Progenitor cell of endocrine pancreas (in vitro differentiated cells): ENCODE results near the gene TTC21B. TPM values are rescaled to one million over a fixed set of nuclear protein-coding genes. Genes with fewer than 3 reads are reported as not detected.
"Not testable (repeated sequence)": the region's sequence is repeated elsewhere in the genome, so short reads cannot be mapped to it uniquely, and the experiment has no call there.

Source experiments
- DNase-seq: peaks from one replicate; pipeline ENCODE4 v3.0.0; 2021; ENCODE audit warnings: low spot score; ENCODE audit not compliant: unreplicated experiment
- H3K27ac Mint-ChIP-seq: 2 replicates; pipeline ENCODE4 v1.8.0; 2021; ENCODE audit warnings: mild to moderate bottlenecking, moderate library complexity, mixed read lengths
- H3K27me3 Mint-ChIP-seq: 2 replicates; pipeline ENCODE4 v1.8.0; 2021; ENCODE audit warnings: mixed read lengths
- H3K36me3 Mint-ChIP-seq: 2 replicates; pipeline ENCODE4 v1.8.0; 2022; ENCODE audit warnings: mixed read lengths; ENCODE audit not compliant: insufficient read depth
- H3K4me1 Mint-ChIP-seq: 2 replicates; pipeline ENCODE4 v1.8.0; 2021; ENCODE audit warnings: low read depth, mixed read lengths
- H3K4me3 Mint-ChIP-seq: 2 replicates; pipeline ENCODE4 v1.8.0; 2021; ENCODE audit warnings: low read depth, mild to moderate bottlenecking, moderate library complexity, mixed read lengths
- H3K9me3 Mint-ChIP-seq: 2 replicates; pipeline ENCODE4 v1.8.0; 2021; ENCODE audit warnings: low read depth, mixed read lengths
- total RNA-seq: library from RNA; stranded (reverse); gene quantifications from 2 replicates; pipeline ENCODE4 v1.2.1, GENCODE V29; 2021
- TF ChIP-seq, protein P1 (sequence below): fragments of 200-600 bp; sonication (generic); IDR thresholded peaks from one replicate; pipeline ENCODE4 v1.5.0; 2021; ENCODE audit warnings: antibody characterized with exemption, mild to moderate bottlenecking; ENCODE audit not compliant: unreplicated experiment

The TTC21B gene
- total RNA-seq, 1 donor from 2014 or later: 34.5 TPM

GRCh38 chr2:165863810-165864261 is 89.7 kb downstream of the TTC21B start:
- Mint-ChIP-seq H3K9me3 (peaks cover 14% of the 10 kb centered on the region), H3K4me3 (no peak overlapping the region), H3K27ac (no peak overlapping the region), H3K27me3 (no peaks in the 10 kb centered on the region), H3K4me1 (no peaks in the 10 kb centered on the region), H3K36me3 (peaks cover 9% of the 10 kb centered on the region)
- TF ChIP-seq, protein P1, sequence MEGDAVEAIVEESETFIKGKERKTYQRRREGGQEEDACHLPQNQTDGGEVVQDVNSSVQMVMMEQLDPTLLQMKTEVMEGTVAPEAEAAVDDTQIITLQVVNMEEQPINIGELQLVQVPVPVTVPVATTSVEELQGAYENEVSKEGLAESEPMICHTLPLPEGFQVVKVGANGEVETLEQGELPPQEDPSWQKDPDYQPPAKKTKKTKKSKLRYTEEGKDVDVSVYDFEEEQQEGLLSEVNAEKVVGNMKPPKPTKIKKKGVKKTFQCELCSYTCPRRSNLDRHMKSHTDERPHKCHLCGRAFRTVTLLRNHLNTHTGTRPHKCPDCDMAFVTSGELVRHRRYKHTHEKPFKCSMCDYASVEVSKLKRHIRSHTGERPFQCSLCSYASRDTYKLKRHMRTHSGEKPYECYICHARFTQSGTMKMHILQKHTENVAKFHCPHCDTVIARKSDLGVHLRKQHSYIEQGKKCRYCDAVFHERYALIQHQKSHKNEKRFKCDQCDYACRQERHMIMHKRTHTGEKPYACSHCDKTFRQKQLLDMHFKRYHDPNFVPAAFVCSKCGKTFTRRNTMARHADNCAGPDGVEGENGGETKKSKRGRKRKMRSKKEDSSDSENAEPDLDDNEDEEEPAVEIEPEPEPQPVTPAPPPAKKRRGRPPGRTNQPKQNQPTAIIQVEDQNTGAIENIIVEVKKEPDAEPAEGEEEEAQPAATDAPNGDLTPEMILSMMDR: no peak
- DNase-seq: no peak

GRCh38 chr2:165861083-165861482 is 92.5 kb downstream of the TTC21B start:
- not testable (repeated sequence) for H3K4me1 Mint-ChIP-seq, DNase-seq, H3K27ac Mint-ChIP-seq, H3K4me3 Mint-ChIP-seq, H3K27me3 Mint-ChIP-seq, H3K36me3 Mint-ChIP-seq
- peaks cover 14% of the 10 kb centered on the region for H3K9me3 Mint-ChIP-seq

GRCh38 chr2:165859723-165860122 is 93.9 kb downstream of the TTC21B start:
- not testable (repeated sequence) for H3K4me1 Mint-ChIP-seq, H3K36me3 Mint-ChIP-seq, DNase-seq, H3K27me3 Mint-ChIP-seq, H3K27ac Mint-ChIP-seq, H3K4me3 Mint-ChIP-seq
- peaks cover 14% of the 10 kb centered on the region for H3K9me3 Mint-ChIP-seq

GRCh38 chr2:165857876-165858275 is 95.7 kb downstream of the TTC21B start:
- H3K36me3 Mint-ChIP-seq: peaks cover 19% of the 10 kb centered on the region
- no peaks in the 10 kb centered on the region for H3K4me1 Mint-ChIP-seq
- peaks cover 27% of the 10 kb centered on the region for H3K9me3 Mint-ChIP-seq
- no peak overlapping the region for H3K4me3 Mint-ChIP-seq
- no peak overlapping the region for H3K27ac Mint-ChIP-seq
- no peak for DNase-seq
- TF ChIP-seq, protein P1: no peak
- no peaks in the 10 kb centered on the region for H3K27me3 Mint-ChIP-seq

- peaks cover 44% of the 10 kb centered on the region for H3K9me3 Mint-ChIP-seq
- no peak overlapping the region for H3K27ac Mint-ChIP-seq
- no peaks in the 10 kb centered on the region for H3K4me1 Mint-ChIP-seq
Observed at GRCh38 chr2:165852394-165852793, 101.2 kb downstream of the TTC21B start.

DNA sequence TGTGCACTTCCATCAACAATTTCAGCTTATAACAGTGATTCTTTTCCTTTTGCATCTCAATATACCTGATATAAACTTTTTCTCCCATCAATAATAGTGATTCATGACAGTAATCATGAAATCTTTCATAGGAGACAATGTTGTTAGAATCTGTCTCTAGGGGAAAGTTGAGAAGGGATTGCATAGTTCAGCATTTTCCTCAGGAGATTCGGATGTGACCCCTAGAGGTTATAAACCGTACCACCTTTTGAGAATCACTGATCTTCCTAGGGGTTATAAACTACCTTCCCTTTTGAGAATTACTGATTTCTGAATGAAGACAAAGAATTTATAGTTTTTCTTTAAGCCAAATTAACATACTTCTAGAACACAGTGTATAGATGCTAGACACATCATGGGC is 106.6 kb downstream of the TTC21B start:
- H3K36me3 Mint-ChIP-seq: peaks cover 1% of the 10 kb centered on the region
- peaks cover 6% of the 10 kb centered on the region for H3K4me1 Mint-ChIP-seq
- no peak for DNase-seq
- H3K9me3 Mint-ChIP-seq: peaks cover 23% of the 10 kb centered on the region
- H3K27ac Mint-ChIP-seq: no peak overlapping the region
- TF ChIP-seq, protein P1: peak; percentile 21
- no peaks in the 10 kb centered on the region for H3K27me3 Mint-ChIP-seq
- no peak overlapping the region for H3K4me3 Mint-ChIP-seq

More at GRCh38 chr2:165852394-165852793, 101.2 kb downstream of the TTC21B start:
- Mint-ChIP-seq H3K36me3 (peaks cover 19% of the 10 kb centered on the region), H3K4me3 (no peak overlapping the region), H3K27me3 (no peaks in the 10 kb centered on the region)
- no peak for DNase-seq
- TF ChIP-seq, protein P1: no peak
